ENCODE measurements around the gene AMTN.

- TF ChIP-seq CTCF (IDR thresholded peaks at IDR 0.05), result no peak
- TF ChIP-seq EP300 (IDR thresholded peaks at IDR 0.05; ENCODE audit: borderline replicate concordance in 1 of 2, low read depth in 1 of 2, low read length in 1 of 2), result no peak
- no peak for TF ChIP-seq SMC3 (IDR thresholded peaks at IDR 0.05; ENCODE audit: low read depth, low read length)
- no peak for TF ChIP-seq RAD21 (IDR thresholded peaks at IDR 0.05; ENCODE audit: low read length)
- no peak for TF ChIP-seq TEAD4 (IDR thresholded peaks at IDR 0.05; ENCODE audit: borderline replicate concordance, insufficient read depth)
- no peak for TF ChIP-seq POLR2AphosphoS5 (IDR thresholded peaks at IDR 0.05; ENCODE audit: low read depth, low read length)
- TF ChIP-seq, protein P1, sequence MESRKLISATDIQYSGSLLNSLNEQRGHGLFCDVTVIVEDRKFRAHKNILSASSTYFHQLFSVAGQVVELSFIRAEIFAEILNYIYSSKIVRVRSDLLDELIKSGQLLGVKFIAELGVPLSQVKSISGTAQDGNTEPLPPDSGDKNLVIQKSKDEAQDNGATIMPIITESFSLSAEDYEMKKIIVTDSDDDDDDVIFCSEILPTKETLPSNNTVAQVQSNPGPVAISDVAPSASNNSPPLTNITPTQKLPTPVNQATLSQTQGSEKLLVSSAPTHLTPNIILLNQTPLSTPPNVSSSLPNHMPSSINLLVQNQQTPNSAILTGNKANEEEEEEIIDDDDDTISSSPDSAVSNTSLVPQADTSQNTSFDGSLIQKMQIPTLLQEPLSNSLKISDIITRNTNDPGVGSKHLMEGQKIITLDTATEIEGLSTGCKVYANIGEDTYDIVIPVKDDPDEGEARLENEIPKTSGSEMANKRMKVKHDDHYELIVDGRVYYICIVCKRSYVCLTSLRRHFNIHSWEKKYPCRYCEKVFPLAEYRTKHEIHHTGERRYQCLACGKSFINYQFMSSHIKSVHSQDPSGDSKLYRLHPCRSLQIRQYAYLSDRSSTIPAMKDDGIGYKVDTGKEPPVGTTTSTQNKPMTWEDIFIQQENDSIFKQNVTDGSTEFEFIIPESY (IDR thresholded peaks at IDR 0.05; ENCODE audit: borderline replicate concordance, low read depth), result no peak
Observed at GRCh38 chr4:70564033-70564432, 45.7 kb downstream of the AMTN start.
